ENCODE measurements around the gene METRNL.
"Not testable (repeated sequence)": the region's sequence is repeated elsewhere in the genome, so short reads cannot be mapped to it uniquely, and the experiment has no call there.

METRNL gene

DNA sequence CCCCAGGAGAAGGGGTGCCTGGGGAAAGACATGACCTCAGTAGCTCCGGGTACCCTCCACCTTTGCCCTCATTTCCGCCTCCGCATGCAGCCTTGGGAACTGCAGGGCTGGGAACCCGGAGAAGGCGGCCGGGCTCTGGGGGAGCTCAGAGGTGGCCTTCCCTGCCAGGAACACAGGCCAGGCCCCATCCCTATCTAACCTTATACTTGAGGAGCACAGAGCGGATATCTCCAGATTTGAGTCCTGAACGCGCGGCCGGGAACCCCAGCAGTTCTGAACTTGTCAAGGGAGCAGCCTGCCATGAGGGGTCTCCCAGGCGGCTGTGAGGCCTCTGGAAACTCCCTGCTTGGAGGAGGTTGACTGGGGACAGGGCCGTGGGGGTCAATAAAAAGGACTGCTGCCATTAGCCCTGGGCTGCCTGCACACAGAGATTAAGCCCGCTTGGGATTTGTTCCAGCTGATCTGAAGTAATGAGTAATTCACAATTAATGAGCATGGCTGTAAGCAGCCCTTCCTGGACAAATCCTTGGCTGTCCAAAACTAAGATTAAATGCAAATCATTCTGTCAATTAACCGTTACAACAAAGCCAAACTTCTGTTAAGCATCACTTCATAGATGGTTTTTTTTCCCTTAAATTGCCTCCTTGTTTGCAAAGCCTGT, 26.3 kb upstream of the METRNL start:
- DNase-seq = no peak

DNA sequence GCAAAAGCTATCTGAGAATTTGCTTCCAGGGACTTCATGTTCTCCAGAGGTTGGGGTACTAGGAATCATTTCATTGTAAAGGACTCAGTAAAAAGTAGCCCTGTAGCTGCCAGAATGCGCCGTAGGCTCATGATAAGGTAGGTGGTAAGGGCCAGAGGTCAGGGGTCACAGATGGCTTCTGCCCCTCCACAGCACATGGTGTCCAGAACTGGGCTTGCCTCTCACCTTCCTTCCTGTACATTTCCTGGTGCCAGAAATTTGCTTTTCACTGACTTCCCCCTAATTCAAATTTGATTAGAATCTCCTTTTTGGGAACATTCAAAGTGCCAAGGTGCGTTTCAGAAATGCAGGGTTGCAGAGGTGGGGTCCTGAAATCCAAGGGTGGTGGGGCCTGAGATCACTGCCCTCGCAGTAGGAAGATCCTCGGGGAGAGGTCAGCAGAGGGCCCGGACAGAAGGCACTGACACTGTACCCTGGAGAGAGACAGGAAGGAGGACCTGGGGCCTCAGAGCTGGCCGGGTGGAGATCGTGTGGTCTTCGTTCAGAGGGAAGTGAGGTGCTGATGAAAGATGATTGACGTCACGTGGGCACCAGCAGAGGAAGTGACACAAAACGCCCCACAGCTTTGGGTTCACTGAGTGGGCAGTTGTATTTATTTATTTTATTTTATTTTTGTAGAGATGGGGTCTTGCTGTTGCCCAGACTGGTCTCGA, 25.5 kb upstream of the METRNL start:
- no peak for DNase-seq

DNA sequence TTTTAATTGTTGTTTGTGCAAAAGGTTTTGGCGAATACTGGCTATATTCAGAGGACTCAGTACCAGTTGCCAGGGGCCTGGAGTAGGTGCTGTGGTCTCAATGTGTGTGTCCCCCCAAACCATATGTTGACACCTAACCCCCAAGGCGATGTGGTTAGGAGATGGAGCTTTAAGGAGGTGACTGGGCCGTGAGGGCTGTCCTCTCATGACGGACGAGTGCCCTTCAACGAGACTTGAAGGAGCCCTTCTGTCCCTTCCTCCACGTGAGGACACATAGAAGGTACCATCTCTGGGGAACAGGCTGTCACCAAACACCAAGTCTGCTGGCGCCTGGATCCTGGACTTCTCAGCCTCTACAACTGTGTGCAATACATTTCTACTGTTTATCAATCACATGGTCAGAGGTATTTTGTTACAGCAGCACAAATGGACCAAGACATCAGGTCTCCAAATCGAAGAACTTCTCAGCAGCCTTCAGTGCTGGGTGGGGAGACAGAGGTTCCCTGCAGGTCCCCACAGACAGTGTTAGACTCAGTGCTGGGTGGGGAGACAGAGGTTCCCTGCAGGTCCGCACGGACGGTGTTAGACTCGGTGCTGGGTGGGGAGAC, 24.8 kb upstream of the METRNL start:
- DNase-seq = no peak

GRCh38 chr17:83055176-83055575, 24.2 kb upstream of the METRNL start:
- not testable (repeated sequence) for DNase-seq

- no peak for DNase-seq
Measured at GRCh38 chr17:83055911-83056582, 23.4 kb upstream of the METRNL start.

DNA sequence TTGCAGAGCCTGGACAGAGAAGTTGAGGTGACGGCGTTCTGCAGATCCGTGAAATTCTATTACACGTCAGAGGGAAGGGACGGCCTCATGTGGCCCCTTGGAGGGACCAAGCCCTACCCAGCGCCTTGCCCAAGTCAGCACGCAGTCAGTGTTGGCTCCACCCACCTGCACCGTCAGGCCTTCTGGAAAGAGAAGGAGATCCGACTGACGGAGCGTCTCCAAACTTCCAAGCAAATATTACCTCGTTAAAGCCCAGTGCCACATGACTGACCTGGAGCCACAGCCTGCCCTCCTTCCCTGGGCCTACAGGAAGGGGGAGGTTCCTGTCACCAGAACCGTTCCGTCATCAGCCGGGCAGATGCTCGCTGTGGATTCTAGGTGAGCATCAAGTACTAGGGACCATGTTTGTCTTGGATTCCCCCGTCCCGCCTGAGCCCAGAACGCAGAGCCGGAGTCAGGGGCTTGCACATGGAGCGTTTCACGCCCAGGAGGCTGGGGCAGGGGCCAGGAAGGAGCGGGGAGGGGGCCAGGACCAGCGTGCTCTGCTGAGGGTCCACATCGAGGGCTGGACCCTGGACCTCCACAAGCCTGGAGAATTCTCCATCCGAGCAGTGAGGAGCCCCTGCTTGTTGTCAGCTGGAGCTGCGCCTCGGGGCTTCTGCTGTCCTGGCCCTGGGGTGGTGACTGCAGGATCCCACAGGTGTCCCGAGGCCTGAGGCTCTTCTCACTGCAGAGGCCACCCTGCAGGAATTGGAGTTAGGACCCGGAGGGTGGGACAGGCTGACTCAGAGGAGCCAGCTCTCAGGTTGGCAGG, 22.6 kb upstream of the METRNL start:
- DNase-seq = no peak

GRCh38 chr17:83057397-83057761, 22.0 kb upstream of the METRNL start:
- no peak for DNase-seq

DNA sequence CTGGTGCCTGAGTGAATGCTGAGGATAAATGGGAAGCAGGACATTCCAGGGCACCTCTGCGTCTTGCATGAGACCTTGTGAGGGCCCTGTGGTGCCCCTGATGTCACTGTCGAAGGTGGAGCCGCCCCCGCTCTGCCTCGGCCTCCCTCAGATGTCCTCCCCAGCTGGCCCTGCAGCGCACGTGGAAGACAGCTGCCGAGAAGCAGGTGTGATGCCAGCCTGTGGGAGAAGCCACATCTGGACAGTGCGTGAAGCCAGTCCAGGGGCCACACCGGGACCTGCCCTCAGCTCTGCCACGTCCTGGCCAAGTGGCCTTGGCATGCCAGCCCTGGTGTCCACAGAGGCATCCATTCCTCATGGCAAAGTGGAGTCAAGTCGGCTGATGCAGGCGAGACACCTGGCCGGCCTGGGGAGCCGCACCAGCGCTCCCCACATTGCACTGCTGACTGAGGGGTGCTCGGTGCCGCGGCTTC, 21.6 kb upstream of the METRNL start:
- DNase-seq = no peak

GRCh38 chr17:83058266-83058798, 21.1 kb upstream of the METRNL start:
- no peak for DNase-seq

DNA sequence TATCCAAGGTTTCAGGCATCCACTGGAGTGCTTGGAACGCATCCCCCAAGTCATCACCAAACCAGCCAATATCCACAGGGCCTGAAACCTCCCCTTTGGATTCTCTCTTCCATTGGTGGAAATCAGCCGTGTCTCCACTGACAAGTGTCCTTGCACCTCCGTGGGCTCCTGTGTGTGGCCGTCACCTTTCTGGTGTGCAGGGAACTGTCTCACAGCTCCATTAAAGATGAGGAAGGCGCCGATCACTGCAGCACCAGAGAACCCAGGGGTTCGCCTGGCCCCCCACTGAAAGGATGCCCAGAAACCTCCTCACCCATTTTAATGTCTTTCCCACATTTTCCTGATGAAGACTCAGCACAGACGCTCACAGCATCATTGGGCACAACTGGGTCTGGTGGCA, 17.8 kb upstream of the METRNL start:
- no peak for DNase-seq

DNA sequence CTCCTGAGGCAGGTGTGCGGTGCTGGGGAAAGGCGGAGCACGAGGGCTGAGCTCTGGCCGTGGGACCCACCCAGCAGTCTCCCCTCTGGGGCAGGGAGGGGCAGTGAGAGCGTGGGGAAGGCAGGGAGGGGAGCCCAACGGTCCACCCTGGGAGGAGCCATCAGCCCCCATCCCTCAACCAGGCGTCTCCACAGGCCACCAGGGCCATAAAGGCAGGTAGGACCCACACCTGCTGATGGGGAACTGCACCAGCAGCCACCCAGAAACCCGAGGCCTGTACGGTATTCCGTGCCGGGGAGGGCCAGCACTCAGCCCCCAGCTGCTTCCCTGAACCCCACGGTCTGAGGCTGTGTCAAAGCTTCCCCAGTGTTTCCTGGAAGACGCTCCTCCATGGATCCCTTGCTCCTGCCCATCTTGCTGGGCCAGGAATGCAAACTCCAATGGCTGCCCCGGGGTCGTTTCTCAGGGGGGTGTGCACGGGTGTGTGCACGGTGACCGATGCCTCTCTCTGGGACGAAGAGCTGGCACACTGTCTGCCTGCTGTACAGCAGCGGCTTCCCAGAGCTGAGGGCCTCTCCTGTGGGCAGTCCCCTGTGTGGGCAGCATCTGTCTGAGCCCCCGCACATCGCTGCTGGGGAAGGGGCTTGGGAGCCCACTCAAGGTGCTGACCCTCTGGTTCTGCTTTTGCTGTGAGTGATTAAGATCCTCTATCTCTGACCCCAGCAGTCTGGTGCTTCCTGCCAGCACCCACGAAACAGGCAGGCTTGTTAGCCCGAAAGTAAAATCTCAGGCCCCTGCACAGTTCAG, 17.2 kb upstream of the METRNL start:
- DNase-seq = no peak

DNA sequence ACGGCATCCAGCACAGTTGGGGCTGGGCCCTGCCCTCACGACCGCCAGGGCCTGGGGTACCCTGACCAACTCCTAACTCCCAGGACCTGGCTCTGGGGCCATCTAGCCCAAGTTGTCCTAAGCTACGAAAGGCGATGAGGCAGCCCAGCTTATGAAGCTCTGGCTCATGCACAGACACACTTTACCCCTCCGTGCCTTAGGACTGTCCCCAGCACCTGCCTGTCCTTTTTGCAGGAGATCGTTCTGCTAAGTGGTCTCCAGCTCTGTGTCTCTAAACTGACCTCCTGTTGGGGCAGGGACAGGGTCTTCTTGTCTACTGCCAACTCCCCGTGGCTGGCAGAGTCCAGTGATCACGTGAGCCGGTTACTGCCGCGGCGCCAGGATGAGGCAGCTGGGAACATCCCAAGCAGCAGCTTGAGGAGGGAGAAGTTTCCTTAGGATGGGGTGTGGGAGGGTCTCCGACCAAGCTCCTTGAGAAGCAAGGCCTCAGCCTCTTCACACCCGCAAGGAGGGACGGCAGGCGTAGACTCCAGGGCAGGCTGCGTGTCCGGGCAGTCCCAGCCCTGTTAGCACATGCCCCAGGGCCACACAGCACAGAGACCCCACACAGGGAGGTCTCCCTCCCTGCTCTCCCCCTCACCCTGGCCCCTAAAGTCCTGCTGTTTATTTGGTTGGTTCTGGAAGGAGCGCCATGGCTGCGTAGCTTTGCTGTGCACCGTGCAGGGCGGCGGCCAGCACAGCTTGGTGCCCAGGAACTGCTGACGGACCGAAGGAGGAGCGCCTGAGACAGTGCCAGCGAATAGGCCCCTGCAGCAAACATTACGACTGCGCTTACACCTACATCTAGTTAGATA, 16.4 kb upstream of the METRNL start:
- DNase-seq = no peak

DNA sequence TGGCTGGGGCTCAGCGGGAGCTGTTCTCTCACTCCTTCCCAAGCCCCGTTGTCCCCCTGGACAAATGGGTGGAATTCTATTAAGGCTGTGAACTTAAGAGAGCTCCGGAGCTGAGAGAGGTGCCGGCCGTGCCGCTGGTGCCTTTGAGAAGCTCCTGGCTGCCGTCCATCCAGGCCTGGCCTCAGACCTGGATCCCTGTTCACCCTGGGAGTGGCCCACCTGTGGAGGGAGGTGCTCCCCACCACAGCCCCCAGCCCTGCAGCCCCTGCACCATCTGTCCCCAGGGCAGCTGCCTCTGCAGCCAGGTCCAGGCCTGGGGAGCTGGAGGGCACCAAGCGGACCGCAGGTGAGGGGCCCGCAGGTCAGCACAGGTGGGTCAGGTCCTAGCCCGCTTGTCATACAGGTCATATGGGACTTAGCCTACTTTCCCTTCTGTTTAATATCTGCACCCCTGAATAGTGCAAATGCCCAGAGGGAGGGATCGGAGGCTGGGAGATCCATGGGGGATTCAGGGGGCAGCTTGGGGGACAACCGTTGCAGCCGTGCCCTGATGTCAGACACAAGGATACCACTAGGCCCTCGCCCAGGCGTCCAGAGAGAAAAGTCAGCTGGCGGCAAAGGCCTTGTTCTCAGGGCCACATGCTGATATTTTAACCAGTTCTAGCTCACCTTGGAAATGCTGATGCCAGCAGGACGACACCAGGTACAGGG, 15.2 kb upstream of the METRNL start:
- no peak for DNase-seq

GRCh38 chr17:83064732-83065659, 14.4 kb upstream of the METRNL start:
- no peak for DNase-seq

DNA sequence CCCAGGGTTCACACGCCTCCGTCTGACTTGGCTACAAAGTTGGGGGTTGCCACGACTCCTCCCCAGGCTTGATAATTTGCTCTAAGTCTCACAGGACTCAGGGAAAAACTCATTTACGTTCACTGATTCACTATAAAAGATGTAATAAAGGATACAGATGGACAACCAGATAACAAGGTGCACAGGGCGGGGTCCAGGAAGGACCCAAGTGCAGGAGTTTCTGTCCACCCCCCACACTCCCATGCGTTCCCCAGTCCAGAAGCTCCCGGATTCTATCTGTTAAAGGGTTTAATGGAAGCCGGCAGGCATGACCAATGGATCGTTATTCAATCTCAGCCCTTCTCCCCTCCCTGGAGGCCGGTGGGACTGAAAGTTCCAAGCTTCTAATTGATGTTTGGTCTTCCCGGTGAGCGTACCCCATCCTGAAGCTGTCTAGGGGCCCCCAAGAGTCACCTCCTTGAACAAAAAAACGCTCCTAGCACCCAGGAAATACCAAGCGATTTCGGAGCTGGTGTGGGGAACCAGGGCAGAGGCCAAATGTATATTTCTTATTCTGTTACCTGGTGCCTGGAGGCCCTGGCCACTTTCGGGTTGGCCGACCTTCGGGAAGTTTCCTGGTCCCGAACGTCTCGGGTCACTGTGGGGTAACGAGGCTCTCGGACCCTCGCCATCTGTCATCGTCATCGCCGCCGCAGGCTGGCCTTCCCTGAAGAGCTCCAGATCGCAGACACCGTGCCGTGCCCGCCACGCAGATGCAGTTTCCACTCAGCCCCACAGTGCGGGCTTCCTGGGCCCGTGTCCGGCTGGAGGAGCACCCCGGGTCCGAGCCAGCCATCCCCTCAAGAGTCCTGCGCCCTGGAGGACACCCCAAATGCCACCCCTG, 13.5 kb upstream of the METRNL start:
- DNase-seq = no peak

DNA sequence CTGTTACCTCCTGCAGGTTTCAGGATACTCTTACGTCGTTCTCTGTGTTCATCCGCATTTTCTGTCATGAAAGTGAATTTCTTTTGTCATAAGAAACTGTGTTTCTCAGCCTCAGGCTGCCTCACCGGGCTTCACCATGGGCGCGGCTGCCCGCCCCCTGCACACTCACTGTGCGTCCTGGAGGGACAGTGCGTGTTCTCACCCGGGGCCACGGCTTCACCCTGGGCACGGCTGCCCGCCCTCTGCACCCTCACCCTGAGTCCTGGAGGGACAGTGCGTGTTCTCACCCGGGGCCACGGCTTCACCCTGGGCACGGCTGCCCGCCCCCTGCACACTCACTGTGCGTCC, 12.9 kb upstream of the METRNL start:
- DNase-seq = not testable (repeated sequence)

DNA sequence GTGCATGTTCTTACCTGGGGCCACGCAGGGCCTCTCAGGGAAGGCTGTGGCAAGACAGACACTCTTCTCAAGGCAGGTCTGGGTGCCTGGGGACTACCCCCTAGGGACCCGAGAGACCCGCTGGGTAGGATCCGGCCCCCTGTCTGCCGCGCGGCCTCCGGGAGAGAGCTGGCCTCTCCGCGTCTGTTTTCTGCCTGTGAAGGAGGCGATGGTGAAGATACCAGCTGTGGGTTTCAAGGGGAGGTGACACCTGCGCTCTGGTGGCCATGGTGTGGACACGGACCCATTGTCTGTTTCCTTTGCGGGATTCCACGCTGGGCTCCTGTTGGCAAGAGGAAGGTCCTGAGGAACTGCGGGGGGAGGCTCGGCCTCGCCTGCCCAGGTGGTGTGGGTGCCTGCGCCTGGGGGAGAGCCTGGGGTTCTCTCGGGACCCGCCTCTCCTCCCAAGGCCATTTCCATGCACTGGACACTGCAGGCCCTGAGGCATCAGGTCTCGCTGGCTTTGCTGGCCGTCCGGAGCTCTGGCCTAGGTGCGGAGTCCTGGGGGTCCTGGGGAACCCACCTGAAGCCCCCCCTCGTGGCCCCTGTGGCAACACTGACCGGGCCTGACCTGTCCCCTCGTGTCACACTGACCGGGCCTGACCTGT, 12.2 kb upstream of the METRNL start:
- DNase-seq = no peak

Measured in NCI-H526 (cell line).